Natural killer cell (primary cell): Measurements from ENCODE around the gene MDN1. TPM values are rescaled to one million over a fixed set of nuclear protein-coding genes. Genes with fewer than 3 reads are reported as not detected.

Experiments
- ATAC-seq, 3 donors: fragments of 150-1000 bp in 2 of 3; fragments of 200-7000 bp in 1 of 3; cut with Tn5 transposase; 1 replicate in 1 of 3; 2 replicates in 2 of 3; pipeline ENCODE4 v1.10.0; 2021; ENCODE audit warnings: mild to moderate bottlenecking in 2 of 3, moderate library complexity in 2 of 3
- DNase-seq, 2 donors: peaks; one replicate each; pipeline versions ENCODE4 v3.0.0 to v3.0.0-alpha.2; 2013 to 2021; ENCODE audit warnings: mixed read lengths in 1 of 2
- H3K27ac ChIP-seq: one replicate; pipeline ENCODE4 v1.5.1; 2013; ENCODE audit warnings: mild to moderate bottlenecking, low read length
- H3K27me3 ChIP-seq: one replicate; pipeline ENCODE4 v1.6.1; 2013; ENCODE audit warnings: low read length; ENCODE audit not compliant: control insufficient read depth, insufficient read depth
- H3K36me3 ChIP-seq: one replicate; pipeline ENCODE4 v1.6.1; 2013; ENCODE audit warnings: low read length; ENCODE audit not compliant: control insufficient read depth, insufficient read depth
- H3K4me1 ChIP-seq: one replicate; pipeline ENCODE4 v1.6.1; 2013; ENCODE audit warnings: low read length; ENCODE audit not compliant: control insufficient read depth, insufficient read depth
- H3K4me3 ChIP-seq: one replicate; pipeline ENCODE4 v1.5.1; 2013; ENCODE audit warnings: low read length
- H3K9me3 ChIP-seq: one replicate; pipeline ENCODE4 v1.6.1; 2013; ENCODE audit warnings: low read length; ENCODE audit not compliant: control insufficient read depth, insufficient read depth
- H3K27ac Mint-ChIP-seq, 2 donors: one replicate each; pipeline ENCODE4 v1.8.0; 2022; ENCODE audit warnings: mild to moderate bottlenecking in 2 of 2, mixed read lengths in 2 of 2, moderate library complexity in 1 of 2
- H3K27me3 Mint-ChIP-seq, 2 donors: one replicate each; pipeline ENCODE4 v1.8.0; 2022; ENCODE audit warnings: low read depth in 2 of 2, mixed read lengths in 2 of 2
- H3K36me3 Mint-ChIP-seq: one replicate; pipeline ENCODE4 v1.8.0; 2022; ENCODE audit warnings: mixed read lengths
- H3K4me1 Mint-ChIP-seq, 2 donors: one replicate each; pipeline ENCODE4 v1.8.0; 2022; ENCODE audit warnings: mixed read lengths in 2 of 2
- H3K4me3 Mint-ChIP-seq: one replicate; pipeline ENCODE4 v1.8.0; 2022; ENCODE audit warnings: mild to moderate bottlenecking, moderate library complexity, mixed read lengths
- H3K9me3 Mint-ChIP-seq, 2 donors: one replicate each; pipeline ENCODE4 v1.8.0; 2022; ENCODE audit warnings: mixed read lengths in 2 of 2
- WGBS: methylation state at CpG from one replicate; pipeline ENCODE4 v1.1.7; 2013; ENCODE audit warnings: missing lambda C conversion rate; ENCODE audit not compliant: insufficient coverage; 5-methylcytosine and 5-hydroxymethylcytosine counted together
- intact Hi-C: fragments of 100-400 bp; cut with micrococcal nuclease; formaldehyde crosslinking; loops from one replicate; pipeline ENCODE4 v1.14.2; 2022
- total RNA-seq, 4 donors: library from RNA; stranded (reverse); fragments of 120-200 nt in 1 of 4; gene quantifications; one replicate each; pipeline versions ENCODE4 v1.2.3 to v1.2.4, GENCODE V29; 2013 to 2022
- TF ChIP-seq, protein P1 (sequence below): fragments of 200-600 bp; IDR thresholded peaks from one replicate; pipeline ENCODE4 v1.8.0; 2022; ENCODE audit warnings: antibody characterized with exemption

MDN1 gene
- total RNA-seq, 3 donors from 2014 or later (not counting 1 experiment from before 2014, with no cell fraction given), result 38.0 to 43.3 (median 41.4) TPM

DNA sequence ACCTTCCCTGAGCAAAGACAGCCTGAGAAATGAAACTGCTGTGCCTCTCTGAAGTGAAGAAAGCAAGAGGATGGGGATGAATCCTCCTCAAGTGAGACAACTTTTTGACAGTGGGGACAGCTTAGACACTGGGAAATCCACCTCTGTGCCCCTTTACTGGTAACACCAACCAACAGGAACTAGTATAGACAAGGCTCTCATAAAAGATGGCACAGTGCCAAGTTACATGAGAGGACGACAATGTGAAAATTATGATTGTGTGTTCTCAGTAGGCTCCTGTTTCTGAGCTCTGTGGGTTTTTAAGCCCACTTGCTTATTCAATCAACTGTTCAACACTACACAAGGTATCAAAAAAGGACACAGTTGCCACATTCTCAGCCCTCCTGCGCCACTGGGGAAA lies 139.4 kb downstream of the MDN1 start:
- peaks cover 73% of the 10 kb centered on the region for H3K36me3 ChIP-seq
- H3K4me3 Mint-ChIP-seq, result no peak overlapping the region
- no peaks in the 10 kb centered on the region for H3K27me3 ChIP-seq
- ATAC-seq (no peak), DNase-seq (no peak)
- WGBS, result 90% methylated on average over 1 of the region's 2 CpGs
- intact Hi-C loops, result no loop called here
- no peaks in the 10 kb centered on the region for H3K9me3 ChIP-seq
- peaks cover 20% of the 10 kb centered on the region for H3K36me3 Mint-ChIP-seq
- no peak overlapping the region for H3K27ac ChIP-seq
- no peaks in the 10 kb centered on the region for H3K27me3 Mint-ChIP-seq
- H3K4me1 ChIP-seq, result no peaks in the 10 kb centered on the region
- TF ChIP-seq, protein P1, sequence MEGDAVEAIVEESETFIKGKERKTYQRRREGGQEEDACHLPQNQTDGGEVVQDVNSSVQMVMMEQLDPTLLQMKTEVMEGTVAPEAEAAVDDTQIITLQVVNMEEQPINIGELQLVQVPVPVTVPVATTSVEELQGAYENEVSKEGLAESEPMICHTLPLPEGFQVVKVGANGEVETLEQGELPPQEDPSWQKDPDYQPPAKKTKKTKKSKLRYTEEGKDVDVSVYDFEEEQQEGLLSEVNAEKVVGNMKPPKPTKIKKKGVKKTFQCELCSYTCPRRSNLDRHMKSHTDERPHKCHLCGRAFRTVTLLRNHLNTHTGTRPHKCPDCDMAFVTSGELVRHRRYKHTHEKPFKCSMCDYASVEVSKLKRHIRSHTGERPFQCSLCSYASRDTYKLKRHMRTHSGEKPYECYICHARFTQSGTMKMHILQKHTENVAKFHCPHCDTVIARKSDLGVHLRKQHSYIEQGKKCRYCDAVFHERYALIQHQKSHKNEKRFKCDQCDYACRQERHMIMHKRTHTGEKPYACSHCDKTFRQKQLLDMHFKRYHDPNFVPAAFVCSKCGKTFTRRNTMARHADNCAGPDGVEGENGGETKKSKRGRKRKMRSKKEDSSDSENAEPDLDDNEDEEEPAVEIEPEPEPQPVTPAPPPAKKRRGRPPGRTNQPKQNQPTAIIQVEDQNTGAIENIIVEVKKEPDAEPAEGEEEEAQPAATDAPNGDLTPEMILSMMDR, result no peak
- H3K4me3 ChIP-seq, result no peak overlapping the region
- no peaks in the 10 kb centered on the region for H3K4me1 Mint-ChIP-seq
- no peaks in the 10 kb centered on the region for H3K9me3 Mint-ChIP-seq
- H3K27ac Mint-ChIP-seq, result no peak overlapping the region

DNA sequence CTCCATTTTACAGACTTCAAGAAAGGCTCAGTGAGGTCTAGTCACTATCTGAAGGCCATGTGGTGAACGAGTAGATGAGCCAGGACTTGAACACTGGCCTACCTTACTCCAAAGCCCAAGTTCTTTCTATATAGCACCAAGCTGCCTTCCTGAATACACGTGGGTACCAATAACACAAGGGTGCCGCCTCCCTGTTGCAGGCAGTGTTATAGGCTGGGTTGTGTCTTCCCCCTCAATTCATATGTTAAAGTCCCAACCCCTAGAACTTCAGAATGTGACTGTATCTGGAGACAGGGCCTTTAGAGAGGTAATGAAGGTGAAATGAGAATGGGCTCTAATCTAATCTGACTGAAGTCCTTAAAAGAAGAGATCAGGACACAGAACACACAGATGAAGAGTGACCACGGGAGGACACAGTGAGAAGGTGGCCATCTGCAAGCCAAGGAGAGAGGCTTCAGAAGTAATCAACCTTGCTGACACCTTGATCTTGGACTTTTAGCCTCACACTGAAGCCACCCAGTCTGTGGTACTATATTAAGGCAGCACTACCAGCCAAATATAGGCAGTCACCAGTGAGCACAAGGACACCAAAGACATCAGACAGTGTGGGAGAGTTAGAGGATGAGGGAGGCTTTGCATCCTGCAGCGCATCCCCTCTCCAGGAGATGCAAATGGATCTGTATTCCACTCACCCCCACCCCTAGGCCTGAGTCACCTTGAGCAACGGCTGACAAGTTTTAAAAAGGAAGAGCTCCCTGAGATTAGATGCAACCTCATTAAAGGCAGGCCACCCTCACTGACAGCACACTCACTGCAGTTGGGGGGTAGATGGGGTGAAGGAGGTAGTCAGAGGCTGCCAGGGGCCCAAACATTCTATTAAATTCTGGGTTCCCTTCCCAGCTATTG lies 140.1 kb downstream of the MDN1 start:
- Histone ChIP-seq H3K27ac (no peak overlapping the region), H3K4me3 (no peak overlapping the region), H3K4me1 (no peaks in the 10 kb centered on the region), H3K9me3 (no peaks in the 10 kb centered on the region), H3K36me3 (peaks cover 75% of the 10 kb centered on the region), H3K27me3 (no peaks in the 10 kb centered on the region)
- Mint-ChIP-seq H3K9me3 (no peaks in the 10 kb centered on the region), H3K4me3 (no peak overlapping the region), H3K27ac (no peak overlapping the region), H3K36me3 (peaks cover 14% of the 10 kb centered on the region), H3K27me3 (no peaks in the 10 kb centered on the region), H3K4me1 (no peaks in the 10 kb centered on the region)
- intact Hi-C loops, result no loop called here
- ATAC-seq, result no peak
- TF ChIP-seq, protein P1, result no peak
- no peak for DNase-seq
- 90% methylated on average over 5 of the region's 6 CpGs for WGBS

GRCh38 chr6:89678531-89678930 lies 141.1 kb downstream of the MDN1 start:
- no peaks in the 10 kb centered on the region for H3K27me3 Mint-ChIP-seq
- Histone ChIP-seq H3K36me3 (peaks cover 77% of the 10 kb centered on the region), H3K4me1 (no peaks in the 10 kb centered on the region), H3K9me3 (no peaks in the 10 kb centered on the region), H3K4me3 (no peak overlapping the region), H3K27ac (no peak overlapping the region), H3K27me3 (no peaks in the 10 kb centered on the region)
- DNase-seq (no peak), ATAC-seq (no peak)
- peaks cover 14% of the 10 kb centered on the region for H3K36me3 Mint-ChIP-seq
- intact Hi-C loops, result no loop called here
- H3K4me1 Mint-ChIP-seq, result no peaks in the 10 kb centered on the region
- TF ChIP-seq, protein P1, result no peak
- H3K9me3 Mint-ChIP-seq, result no peaks in the 10 kb centered on the region
- WGBS, result 100% methylated on average over 2 of the region's 3 CpGs
- no peak overlapping the region for H3K27ac Mint-ChIP-seq
- no peak overlapping the region for H3K4me3 Mint-ChIP-seq
